Gastrocnemius medialis (tissue), 4 donors: ENCODE results near the gene SALL4.

Experiments used
- CTCF ChIP-seq, 5 experiments: fragments of 450-650 bp in 3 of 5; fragments of 200-600 bp in 2 of 5; sonication (generic) in 2 of 5; IDR thresholded peaks in 4 of 5; conservative IDR thresholded peaks in 1 of 5; 1 replicate in 4 of 5; 2 replicates in 1 of 5; pipeline ENCODE4 v1.5.1; 2016 to 2019; ENCODE audit warnings: antibody characterized with exemption in 5 of 5, mild to moderate bottlenecking in 3 of 5, moderate library complexity in 3 of 5
- POLR2A ChIP-seq, 2 donors: fragments of 450-650 bp; IDR thresholded peaks; one replicate each; pipeline ENCODE4 v1.6.1; 2017; ENCODE audit warnings: antibody characterized with exemption in 2 of 2, mild to moderate bottlenecking in 2 of 2, moderate library complexity in 2 of 2

GRCh38 chr20:51799401-51799860 is 2.9 kb downstream of the SALL4 start:
- no peak for TF ChIP-seq CTCF (IDR thresholded peaks at IDR 0.05 in 4 of 5, conservative IDR thresholded peaks at IDR 0.05 in 1 of 5)
- TF ChIP-seq POLR2A (IDR thresholded peaks at IDR 0.05) = no peak
